ENCODE data around the gene ZNF649. TPM values are rescaled to one million over a fixed set of nuclear protein-coding genes. Genes with fewer than 3 reads are reported as not detected.
"Not testable (repeated sequence)": the region's sequence is repeated elsewhere in the genome, so short reads cannot be mapped to it uniquely, and the experiment has no call there.

Gene ZNF649
- 15.4 TPM for total RNA-seq

DNA sequence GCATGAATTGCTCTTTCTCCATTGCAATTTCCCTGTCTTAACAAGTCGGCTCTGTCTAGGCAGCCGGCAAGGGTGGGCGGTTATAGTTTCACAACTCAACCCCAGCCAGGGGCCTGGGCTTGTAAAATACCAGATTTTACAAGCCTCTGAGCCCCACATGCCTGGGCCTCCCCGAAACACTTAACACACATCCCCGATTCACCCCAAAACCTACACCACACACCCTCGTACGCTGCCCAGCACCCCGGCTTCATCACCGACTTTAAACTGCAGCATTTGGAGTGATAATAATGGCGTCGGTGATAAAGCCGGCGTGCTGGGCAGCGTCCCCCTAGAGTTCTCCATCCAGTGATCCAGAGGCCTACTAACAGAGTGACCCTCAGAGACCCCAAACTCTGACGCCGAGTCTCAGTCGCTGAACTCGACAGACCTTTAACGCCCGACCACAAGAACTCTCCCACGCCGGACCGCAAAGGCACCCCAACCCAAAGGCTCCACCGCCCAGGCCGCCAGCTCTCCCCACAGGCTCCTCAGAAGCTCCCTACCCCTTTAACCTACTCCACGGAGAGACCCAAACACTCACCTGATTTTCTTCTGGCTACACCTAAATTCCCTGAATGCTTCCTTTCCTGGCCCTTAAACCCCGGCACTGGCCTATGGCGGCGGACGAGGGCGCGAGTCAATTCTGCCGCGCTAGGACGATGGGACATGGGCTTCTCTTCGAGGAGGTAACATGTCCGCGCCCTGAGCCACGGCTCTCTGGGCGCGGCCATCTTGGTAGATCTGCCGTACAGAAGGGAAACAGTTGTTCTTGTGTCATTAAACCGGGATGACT lies at the start of gene ZNF649:
TSS of gene ZNF649 (minus strand) at position 687 of the 835 bp plus-strand sequence. CDS start 4,910 bp downstream, outside the sequence.
- peak; percentile 95 for DNase-seq

DNA sequence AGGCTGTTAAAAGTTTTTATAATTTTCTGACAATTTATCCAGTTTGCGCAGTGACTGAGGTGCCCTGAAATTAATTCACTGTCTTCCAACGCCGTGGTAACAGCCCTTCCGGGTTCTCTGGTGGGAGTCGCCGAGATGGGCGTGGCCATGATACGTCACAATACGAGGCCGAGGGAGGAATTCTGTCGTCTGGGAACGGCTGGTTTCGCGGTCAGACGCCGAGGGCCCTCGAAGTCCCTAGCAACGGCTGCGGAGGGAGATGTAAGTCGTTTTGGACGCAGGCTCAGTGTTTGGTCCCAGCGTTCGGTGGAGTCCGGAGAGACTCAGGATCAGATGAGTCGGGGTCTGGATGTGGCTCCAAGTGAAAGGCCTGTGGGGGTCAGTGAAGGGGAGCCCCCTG lies 44.2 kb upstream of the ZNF649 start:
- peak; percentile 88 for DNase-seq

DNA sequence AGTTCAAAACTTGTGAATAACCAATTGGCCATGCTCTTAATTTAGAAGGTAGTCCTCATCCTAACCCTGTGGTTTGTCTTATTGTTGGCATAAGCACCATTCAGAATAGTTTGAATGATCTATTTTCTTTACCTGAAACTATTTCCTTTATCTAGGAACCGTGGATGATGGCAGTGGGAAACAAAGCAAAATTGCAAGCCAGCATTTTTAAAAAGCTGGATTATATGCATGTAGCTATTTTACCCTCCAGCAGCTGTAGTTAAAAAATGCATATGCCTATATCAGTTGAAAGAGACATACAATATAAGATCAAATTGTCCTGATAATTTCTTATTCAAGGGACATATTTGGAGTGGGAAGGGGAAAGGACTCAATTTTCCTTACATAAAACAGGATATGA lies 41.8 kb upstream of the ZNF649 start:
- DNase-seq = no peak

DNA sequence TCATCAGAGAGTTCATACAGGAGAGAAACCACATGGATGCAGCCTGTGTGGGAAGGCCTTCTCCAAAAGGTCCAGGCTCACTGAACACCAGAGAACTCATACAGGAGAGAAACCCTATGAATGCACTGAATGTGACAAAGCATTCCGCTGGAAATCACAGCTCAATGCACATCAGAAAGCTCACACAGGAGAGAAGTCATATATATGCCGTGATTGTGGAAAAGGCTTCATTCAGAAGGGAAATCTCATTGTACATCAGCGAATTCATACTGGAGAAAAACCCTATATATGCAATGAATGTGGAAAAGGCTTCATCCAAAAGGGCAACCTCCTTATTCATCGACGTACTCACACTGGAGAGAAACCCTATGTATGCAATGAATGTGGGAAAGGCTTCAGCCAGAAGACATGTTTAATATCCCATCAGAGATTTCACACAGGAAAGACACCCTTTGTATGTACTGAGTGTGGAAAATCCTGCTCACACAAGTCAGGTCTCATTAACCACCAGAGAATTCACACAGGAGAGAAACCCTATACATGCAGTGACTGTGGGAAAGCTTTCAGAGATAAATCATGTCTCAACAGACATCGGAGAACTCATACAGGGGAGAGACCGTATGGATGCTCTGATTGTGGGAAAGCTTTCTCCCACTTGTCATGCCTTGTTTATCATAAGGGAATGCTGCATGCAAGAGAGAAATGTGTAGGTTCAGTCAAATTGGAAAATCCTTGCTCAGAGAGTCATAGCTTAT lies 40.2 kb upstream of the ZNF649 start:
- DNase-seq = no peak

DNA sequence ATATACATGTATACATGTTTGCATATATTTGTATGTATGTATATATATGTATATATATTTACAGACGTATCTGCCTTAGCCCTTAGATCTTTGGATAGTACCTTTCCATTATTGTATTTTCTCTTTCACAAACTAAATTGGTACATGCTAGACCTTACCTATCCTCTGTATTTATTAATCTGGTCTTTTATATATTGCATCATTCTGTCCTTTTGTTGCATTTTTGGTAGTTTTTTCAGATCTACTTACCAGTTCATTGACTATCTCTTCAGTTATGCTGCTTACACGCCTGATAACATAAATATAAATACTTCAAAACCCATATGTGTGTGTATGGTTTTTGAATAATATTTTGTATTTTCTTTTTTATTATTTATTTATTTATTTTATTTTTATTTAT lies 34.1 kb upstream of the ZNF649 start:
- DNase-seq = no peak

DNA sequence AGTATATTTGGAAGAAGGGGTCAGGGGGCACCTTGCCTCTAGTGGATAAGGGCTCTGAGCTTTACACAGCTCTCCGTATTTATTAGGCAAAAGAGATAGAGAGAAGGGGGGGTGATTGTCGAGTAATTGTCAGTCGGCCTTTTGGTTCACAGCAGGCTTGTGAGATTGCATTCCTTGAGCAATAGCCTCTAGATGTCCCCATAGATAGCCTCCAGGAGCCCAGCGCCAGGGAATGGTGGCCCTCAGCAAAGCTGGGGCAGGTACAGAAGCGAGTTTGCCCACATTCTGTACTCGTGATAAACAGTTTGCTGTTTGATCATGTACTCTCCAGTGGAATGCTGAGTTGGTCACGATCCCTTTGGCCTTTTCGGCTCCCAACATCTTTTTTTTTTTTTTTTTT lies 27.1 kb upstream of the ZNF649 start:
- no peak for DNase-seq

DNA sequence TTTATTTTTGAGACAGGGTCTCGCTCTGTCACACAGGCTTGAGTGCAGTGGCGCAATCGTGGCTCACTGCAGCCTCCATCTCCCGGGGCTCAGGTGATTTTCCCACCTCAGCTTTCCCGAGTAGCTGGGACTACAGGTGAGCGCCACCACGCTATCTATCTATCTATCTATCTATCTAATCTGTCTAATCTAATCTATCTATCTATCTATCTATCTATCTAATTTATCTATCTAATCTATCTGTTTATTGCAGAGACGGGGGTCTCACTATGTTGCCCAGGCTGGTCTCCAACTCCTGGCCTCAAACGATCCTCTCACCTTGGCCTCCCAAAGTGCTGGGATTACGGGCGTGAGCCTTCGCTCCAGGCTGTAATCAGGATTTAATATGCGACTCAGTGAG lies 23.0 kb upstream of the ZNF649 start:
- no peak for DNase-seq

DNA sequence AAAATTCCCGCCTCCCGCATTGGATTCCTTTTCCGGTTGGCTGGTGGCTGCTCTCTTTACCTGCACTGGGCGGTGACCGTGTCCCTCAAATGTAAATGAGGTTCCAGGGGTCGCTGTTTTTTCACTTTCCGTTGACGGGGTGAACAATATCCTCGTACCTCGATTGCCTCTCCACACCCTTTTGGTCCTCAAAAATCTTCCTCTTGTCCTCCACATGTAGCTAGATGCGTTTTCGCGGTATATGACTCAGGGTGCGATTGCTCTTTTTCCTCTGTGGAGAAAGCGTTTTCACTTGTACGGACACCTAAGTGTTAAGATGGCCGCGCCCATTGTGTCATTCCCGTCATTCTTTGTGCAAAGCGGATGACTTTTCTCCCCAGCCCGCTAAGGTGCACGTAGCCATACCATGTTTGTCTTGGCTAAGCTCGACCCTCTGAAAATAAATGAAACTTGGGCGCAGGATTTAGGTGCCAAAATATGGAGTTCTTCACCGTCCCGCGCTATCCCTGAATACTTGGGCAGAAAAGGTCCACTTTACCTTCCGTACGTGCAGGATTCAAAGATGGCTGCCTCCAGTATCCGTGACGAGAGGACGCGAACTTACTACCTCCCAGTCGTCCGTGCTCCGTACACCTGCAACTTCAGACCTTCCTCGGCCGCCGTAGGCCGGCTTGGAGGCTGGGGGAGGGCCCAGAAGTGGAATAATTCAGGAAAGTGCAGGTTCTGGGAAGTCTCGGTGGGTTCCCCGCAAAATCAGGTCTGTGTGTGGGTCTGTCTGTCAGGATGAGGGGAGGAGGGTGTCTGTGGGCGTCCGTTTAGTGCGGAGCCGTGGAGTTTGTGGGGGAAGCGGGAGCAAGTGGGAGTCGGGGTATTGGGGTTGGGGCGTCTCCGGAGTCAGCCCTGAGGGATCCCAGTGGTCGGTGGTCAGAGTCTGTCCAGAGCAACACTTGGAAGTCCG lies 22.2 kb upstream of the ZNF649 start, which contains the start of gene ZNF613:
TSS of gene ZNF613 (plus strand) at position 689 of the 958 bp plus-strand sequence. CDS start 8,749 bp downstream, outside the sequence.
- DNase-seq = peak; percentile 97

DNA sequence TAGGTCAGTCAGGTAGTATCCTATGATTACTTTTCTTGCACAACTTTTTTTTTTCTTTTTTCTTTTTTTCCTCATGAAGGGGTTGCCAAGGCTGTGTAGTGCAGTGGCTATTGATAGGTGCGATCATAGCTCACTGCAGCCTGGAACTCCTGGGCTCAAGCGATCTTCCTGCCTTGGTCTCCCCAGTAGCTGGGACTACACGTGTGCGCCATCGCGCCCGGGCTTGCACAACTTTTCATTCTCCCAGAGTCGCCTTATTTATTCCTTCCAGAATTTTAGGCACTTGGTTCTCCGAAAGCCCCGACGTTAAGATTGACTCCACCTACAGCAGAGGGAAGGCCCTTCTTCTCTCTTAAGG lies 21.6 kb upstream of the ZNF649 start:
- no peak for DNase-seq

DNA sequence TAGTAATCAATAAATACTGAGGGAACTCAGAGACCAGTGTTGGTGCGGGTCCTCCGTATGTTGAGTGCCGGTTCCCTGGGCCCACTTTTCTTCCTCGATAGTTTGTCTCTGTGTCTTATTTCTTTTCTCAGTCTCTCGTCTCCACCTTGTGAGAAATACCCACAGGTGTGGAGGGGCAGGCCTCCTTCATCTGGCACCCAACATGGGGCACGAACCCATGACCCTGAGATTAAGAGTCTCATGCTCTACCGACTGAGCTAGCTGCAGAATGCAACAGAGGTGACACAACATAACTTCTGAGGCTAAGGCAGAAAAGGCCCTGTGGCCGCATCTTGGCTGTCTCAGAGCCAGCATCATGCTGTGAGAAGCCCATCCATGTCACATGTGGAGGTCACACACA lies 17.1 kb upstream of the ZNF649 start:
- DNase-seq = no peak

DNA sequence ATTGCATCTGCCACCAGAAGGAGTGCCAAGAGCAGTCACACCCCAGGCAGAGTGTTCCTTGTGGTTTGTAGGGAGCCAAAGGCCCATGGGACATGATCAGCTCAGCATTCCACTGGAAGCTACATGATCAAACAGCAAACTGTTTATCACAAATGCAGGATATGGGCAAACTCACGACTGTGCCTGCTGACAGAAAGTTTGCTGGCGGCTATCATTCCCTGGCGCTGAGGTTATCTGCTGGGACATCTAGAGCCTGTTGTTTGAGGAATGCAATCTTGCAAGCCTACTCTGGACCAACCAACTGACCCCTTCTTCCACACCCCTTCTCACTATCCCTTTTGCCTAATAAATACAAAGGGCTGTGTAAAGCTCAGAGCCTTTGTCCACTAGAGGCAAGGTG lies 14.8 kb upstream of the ZNF649 start:
- no peak for DNase-seq

DNA sequence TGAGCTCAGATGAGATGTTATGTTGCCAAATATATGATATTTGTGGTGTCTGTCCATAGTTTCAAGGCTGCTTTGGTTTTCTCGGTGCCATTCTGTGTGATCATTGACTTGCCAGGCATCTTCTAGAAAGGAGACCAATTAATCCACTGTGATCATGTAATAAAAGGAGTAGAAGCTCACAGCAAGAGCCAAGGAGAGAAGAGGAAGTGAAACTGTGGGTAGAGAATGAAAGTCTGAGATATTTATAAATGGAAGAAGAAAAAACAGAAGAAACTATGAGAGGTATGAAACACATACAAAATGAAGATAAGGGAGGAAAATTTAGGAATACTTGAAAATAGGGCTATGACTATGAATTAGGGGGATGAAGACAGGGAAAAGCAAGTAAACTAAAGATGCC lies 11.3 kb upstream of the ZNF649 start:
- DNase-seq = no peak

DNA sequence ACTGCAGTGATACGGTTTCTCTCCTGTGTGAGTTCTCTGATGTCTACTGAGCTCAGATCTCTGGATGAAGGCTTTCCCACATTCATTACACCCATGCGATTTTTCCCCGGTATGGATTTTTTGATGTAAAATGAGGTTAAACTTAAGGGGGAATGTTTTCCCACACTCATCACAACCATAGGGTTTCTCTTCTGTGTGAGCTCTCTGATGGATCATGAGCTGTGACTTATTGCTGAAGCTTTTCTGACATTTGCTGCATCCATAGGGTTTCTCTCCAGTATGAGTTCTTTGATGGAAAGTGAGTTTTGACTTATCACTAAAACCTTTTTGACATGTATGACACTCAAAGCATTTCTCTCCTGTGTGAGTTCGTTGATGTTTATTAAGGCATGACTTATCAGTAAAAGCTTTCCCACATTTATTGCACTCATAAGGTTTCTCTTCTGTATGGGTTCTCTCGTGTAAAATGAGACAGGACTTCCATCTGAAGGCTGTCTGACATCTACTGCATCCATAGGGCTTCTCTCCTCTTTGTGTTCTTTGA lies 10.6 kb upstream of the ZNF649 start:
- no peak for DNase-seq

DNA sequence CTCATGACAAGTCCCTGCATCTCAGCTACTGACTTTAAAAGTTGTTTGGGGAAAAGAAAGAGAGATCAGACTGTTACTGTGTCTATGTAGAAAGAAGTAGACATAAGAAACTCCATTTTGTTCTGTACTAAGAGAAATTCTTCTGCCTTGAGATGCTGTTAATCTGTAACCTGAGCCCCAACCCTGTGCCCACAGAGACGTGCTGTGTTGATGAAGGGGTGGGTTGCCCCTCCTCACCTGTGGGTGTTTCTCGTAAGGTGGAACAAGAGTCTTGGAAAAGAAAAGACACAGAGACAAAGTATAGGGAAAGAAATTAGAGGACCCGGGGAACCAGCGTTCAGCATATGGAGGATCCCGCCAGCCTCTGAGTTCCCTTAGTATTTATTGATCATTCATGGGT lies 3.2 kb upstream of the ZNF649 start:
- not testable (repeated sequence) for DNase-seq

DNA sequence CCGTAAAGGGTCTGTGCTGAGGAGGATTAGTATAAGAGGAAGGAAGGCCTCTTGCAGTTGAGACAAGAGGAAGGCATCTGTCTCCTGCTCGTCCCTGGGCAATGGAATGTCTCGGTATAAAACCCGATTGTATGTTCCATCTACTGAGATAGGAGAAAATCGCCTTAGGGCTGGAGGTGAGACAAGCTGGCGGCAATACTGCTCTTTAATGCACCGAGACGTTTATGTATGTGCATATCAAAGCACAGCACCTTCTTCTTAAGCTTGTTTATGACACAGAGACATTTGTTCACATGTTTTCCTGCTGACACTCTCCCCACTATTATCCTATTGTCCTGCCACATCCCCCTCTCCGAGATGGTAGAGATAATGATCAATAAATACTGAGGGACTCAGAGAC lies 1.3 kb upstream of the ZNF649 start:
- DNase-seq = not testable (repeated sequence)

DNA sequence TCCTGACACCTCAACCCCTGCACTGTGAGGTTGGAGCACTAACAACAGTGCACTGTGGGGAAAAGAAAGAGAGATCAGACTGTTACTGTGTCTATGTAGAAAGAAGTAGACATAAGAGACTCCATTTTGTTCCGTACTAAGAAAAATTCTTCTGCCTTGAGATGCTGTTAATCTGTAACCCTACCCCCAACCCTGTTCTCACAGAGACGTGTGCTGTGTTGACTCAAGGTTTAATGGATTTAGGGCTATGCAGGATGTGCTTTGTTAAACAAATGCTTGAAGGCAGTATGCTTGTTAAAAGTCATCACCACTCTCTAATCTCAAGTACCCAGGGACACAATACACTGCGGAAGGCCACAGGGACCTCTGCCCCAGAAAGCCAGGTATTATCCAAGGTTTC lies 822 bp upstream of the ZNF649 start:
- not testable (repeated sequence) for DNase-seq

DNA sequence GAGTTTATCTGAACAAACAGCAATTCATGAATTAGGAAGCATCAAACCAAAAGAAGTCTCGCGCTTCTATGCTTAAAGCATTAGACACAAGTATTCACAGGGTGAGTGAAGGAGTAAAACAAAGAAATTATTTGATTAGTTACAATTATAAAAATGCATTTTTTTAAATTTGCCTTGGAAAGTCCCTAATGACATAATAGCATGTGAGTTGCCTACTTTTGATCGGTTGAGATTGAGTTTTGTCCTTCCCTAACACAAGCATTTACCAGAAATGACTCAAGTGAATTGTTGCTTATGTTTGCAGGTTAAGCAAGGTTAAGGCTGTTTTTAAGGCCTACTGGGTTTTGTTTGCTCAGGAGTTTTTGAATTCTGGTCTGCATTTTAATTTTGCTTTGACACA lies 389 bp upstream of the ZNF649 start:
- no peak for DNase-seq

DNA sequence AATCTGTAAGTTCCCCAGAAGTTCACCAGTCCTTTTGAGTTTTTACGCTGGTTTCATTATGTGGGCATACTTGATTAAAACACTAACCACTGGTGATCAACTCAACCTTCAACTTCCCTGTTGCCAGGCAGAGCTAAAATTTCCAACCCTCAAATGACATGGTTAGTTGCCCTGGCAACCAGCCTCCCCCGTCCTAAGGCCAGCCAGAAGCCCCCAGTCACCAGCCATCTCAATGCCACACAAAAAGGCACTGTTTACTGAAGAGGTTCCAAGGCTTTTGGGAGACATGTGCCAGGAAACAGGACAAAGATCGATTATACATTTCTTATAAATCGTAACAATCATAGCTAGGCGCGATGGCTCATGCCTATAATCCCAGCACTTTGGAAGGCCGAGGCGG lies 1.6 kb downstream of the ZNF649 start:
- no peak for DNase-seq

DNA sequence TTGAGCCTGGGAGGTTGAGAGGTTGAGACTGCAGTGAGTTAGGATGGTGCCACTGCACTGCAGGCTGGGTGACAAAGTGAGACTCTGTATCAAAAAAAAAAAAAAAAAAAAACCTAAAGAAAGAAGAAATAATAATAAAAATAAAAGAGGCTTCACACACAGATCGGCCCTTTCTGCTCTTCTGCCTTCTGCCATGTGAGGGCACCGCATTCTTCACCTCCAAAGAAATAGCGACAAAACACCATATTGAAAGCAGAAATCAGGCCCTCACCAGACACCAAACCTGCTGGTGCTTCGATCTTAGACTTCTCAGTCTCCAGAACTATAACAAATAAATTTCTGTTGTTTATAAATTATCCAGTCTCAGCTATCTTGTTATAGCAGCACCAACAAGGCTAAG lies 3.0 kb downstream of the ZNF649 start:
- no peak for DNase-seq

DNA sequence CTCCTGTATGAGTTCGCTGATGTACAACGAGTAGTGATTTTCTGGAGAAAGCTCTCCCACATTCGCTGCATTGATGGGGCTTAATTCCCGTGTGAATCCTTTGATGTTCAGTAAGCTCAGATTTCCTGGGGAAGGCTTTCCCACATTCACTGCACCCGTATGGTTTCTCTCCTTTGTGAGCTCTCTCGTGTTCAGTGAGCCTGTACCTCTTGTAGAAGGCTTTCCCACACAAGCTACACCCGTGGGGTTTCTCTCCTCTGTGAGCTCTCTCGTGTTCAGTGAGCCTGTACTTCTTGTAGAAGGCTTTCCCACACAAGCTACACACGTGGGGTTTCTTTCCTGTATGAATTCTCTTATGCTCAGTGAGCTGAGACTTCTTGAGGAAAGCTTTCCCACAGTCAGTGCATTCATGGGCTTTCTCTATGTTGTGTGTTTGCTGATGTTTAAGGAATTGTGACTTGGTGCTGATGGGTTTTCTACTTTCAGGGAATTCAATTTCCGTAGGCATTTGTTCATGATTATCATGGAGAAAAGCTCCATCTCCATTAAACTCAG lies 13.5 kb downstream of the ZNF649 start:
- no peak for DNase-seq

DNA sequence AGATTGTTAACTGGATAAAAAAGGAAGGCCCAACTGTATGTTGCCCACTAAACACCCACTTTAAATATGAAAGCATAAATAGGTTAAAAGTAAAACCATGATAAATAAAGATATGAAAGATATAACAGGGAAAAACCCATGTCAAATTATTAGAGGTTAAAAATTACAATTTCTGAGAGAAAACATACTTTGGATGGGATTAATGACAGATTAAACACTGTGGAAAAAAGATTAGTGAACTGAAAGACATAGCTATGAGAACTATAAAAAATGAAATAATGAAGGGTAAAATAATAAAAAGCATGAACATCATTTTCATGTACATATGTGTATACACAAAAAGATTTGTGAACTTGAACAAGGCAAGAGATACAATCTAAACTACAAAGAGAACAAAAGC lies 14.9 kb downstream of the ZNF649 start:
- no peak for DNase-seq

All from tongue (tissue), 2 donors.